NCI-H748 treated with DMSO at 0.1 percent for 48 hours (cell line): ENCODE measurements around the gene ZCRB1.
"Not testable (repeated sequence)": the region's sequence is repeated elsewhere in the genome, so short reads cannot be mapped to it uniquely, and the experiment has no call there.

Experiments used
- DNase-seq: peaks from one replicate; lab custom pipeline; 2025; lab: John Stamatoyannopoulos, UW

The ZCRB1 gene

GRCh38 chr12:42330097-42330496 lies 4.2 kb upstream of the ZCRB1 start:
- DNase-seq, result not testable (repeated sequence)

DNA sequence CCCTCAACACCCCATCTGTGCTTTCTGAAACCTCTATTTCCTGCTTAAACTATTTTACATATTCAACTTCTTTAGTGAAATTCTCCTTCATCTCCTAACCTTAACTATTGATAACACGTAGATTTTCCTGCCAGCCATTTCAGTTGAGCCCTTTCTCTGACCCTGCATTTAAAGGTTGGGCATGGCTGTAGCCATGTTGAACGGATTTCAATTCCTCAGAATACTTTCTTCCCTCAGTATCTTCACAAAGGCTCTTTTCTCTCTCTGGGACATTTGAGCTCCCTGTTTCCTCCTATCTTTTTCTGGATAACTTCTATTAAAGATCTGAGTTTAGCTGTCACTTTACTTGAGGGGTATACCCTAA lies 1.3 kb upstream of the ZCRB1 start:
- DNase-seq, result no peak

DNA sequence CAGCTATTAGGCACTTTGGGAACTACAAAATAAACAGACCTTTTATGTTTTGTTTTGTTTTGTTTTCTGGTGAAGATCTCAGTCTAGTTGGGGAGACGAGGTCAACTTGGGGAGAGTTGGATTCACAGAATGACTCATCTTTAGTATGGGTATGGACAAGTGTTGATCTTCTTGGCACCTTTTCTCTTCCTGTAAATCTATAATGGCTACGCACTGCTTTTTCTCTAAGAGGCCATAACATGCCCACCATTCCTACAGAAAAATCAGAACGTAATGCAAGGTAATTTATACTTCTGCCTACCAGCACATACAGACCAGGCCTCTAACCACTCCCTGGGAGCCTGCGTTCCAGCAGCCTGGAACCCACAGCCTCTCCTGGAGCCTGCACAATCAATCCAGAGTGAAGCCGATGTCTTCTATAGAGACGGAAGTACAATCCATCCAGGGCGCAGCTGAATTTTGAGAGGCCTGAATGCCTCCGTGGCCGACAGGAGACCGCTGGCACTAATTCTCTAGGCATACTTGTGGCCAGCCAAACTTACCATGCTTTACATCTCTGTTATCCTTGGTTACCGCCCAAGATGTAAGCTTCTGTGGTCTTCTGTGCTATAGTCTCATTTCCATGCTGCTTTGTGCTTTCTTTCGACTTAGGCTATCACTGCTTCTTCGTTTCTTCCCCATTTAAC lies 790 bp upstream of the ZCRB1 start:
- DNase-seq, result peak; percentile 16

GRCh38 chr12:42325326-42325652 lies 605 bp downstream of the ZCRB1 start:
- DNase-seq, result no peak

DNA sequence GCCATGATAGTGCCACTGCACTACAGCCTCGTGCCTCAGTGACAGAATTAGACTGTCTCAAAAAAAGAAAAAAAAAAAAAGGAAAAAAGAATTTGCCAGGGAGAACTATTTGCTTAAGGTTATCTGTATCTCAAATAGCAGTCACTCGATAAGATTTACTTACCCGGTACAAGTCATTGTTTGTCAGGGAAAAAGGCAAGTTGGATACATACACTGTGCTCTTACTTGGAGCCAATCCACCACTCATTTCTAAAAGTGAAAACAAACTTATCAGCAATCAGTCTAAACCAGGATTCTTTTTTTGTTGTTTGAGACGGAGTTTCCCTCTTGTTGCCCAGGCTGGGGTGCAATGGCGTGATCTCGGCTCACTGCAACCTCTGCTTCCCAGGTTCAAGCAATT lies 2.0 kb downstream of the ZCRB1 start:
- DNase-seq, result no peak

DNA sequence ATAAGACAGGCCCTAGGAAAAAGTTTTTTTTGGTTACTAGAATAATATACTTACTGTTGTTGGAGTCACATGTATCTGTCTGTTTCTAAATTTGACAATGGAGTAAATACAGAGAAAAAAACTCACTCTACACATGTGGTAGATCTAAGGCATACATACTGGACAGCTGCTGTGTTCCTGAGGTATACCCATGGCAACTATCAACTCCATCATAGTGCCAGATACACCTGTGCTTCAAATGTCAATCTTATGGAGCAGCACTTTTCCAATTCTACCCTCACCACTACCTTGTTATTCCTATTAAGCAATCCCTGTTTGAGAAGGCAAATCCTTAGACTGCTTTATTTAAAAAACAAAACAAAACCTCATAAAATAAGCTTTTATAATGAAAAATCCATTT lies 3.3 kb downstream of the ZCRB1 start:
- no peak for DNase-seq

DNA sequence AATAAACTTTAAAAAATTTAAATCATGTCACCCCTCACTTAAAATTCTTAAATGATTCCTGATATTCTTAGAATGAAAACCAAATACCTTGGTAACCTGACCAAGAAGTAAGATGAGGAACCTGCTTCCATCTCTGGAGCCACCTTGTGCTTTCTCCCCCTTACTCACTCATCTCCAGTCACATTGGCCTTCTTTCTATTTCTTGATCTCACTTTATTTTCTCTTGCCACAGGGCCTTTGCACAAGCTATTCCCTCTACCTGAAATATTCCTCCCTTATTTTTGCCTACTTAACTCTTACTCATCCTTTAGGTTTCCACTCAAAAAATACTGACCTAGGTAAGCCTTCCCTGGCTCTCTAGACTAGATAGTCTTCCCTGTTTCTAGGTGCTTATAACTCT lies 5.1 kb downstream of the ZCRB1 start:
- DNase-seq, result no peak

GRCh38 chr12:42315108-42315507 lies 10.8 kb downstream of the ZCRB1 start:
- no peak for DNase-seq

GRCh38 chr12:42309996-42310395 lies 15.9 kb downstream of the ZCRB1 start:
- no peak for DNase-seq

DNA sequence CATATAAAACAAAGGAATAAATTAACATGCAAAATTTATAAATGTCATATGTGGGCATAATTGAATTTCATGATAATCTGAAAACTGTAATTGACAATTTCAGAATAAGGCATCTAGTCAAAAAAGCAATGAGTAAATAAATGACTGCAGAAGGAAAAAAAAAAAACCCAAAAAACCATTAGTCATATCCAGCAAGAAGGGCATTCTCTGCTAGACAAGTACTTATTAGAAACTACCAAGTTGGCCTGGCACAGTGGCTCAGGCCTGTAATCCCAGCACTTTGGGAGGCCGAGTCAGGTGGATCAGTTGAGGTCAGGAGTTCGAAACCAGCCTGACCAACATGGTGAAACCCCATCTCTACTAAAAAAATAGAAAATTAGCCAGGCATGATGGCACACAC lies 17.5 kb downstream of the ZCRB1 start:
- DNase-seq, result no peak

GRCh38 chr12:42306297-42306696 lies 19.6 kb downstream of the ZCRB1 start:
- no peak for DNase-seq

DNA sequence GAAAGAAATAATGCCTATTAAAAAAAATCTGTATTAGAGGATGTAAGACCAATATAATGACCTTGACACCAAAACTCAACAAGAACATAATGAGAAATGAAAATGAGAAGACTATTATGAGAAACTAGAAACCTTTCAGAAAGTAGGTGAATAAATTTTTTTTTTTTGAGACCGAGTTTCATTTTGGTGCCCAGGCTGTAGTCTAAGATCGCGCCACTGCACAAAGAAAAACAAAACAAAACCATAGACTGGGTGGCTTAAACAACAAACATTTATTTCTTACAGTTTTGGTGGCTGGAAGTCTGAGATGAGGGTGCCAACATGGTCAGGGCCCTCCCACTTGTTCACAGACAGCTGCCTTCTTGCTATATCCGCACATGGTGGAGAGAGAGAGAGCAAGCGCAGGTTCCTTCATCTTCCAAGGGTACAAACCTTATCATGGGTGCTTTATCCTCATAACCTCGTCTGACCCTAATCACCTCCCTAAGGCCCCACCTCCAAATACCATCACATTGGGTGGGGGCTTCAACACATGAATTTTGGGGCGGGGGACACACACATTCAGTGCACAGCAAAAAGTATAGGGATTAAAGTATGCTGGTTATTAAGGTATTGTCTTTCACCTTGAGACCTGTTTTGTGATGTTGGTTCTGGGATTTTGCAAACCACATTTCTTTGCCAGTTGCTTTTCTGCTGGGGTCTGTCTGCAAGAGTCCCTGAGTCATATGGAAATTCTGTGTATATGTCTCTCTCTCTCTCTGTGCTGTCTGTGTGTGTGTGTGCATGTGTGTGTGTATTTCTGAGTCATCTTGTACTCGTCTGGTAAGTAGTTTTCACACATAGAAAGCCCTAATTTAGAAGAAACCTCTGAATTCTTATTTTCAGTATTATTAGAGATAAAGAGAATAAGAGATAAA lies 26.2 kb downstream of the ZCRB1 start:
- no peak for DNase-seq

GRCh38 chr12:42298887-42299286 lies 27.0 kb downstream of the ZCRB1 start:
- DNase-seq, result no peak

DNA sequence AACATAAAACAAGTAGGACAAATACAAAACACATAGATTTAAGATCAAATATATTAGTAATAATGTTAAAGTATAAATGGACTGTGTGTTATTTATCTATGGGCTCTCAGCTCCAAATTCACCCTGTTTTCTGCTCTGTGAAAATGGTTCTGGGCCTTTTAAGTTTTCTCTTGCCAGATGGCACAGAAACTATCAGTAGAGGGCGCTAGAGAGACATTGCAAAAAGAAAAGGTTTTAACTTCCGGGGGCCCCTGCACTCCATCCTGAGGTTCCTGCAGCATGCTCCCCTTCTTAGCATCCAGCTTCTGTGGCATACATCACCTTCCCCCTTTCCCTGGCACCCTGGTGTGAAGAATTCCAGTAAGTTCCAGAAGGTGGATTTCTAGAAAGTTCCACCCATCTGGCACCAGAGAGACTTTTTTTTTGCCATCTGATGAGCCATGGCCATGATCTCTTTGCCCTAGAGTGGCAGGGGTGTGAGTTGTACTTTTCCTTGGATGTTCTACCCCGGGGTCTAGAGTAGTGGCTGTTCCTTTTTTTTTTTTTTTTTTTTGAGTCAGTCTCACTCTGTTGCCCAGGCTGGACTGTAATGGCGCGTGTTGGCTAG lies 29.3 kb downstream of the ZCRB1 start:
- DNase-seq, result peak; percentile 4

DNA sequence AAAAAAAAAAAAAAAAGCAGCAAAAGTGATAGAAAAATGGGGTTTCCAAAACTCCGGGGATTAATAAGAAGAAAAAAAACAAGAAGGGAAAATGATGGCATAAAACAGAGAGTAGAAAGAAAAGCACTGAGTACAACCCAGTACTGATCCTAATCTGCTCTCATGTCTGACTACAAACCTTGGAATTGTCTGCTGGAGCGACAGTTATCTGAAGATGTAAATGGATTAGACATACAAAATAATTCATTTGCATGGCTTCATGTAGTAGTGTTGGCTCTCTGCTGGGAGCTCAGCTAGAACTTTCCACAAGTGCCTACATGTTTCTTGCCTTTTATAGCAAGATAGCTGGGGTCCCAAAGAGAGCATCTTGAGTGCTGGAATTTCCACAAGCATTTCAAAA lies 34.2 kb downstream of the ZCRB1 start:
- no peak for DNase-seq

DNA sequence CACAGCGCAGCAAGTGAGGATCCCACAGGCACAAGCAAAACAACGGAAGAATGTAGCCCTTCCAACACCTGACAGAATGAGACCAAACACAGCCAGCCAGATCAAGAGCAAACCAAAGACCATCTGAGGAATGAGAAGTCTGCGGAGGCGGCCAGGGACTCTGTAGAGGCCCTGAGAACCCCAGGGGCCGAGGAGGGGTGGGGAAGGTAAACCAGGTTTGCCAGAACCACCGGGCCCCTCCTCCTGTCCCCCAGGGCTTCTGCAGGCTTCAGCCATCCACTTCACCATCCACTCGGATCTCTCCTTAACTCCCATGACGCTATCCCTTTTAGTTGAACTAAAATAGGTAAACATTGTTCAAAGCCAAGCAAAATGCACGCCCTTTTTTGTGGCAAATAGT lies 37.4 kb downstream of the ZCRB1 start:
- DNase-seq, result no peak

- no peak for DNase-seq
Measured at GRCh38 chr12:42286741-42287140, 39.2 kb downstream of the ZCRB1 start.

DNA sequence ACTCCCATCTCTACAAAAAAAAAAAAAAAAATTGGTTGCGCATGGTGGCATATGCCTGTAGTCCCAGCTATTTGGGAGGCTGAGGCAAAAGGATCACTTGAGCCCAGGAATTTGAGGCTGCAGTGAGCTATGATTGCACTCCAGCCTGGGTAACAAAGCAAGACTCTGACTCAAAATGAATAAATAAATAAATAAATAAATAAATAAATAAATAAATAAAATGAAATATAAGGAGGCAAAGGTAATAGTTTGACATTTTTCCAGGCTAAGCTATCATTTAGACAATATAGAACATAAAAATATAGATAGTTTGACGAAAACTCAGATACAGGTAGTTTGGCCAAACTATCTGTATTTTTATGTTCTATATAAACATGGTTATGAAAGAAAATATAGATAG lies 40.5 kb downstream of the ZCRB1 start:
- DNase-seq, result no peak

GRCh38 chr12:42284876-42285275 lies 41.0 kb downstream of the ZCRB1 start:
- DNase-seq, result no peak

GRCh38 chr12:42284157-42284556 lies 41.7 kb downstream of the ZCRB1 start:
- no peak for DNase-seq

DNA sequence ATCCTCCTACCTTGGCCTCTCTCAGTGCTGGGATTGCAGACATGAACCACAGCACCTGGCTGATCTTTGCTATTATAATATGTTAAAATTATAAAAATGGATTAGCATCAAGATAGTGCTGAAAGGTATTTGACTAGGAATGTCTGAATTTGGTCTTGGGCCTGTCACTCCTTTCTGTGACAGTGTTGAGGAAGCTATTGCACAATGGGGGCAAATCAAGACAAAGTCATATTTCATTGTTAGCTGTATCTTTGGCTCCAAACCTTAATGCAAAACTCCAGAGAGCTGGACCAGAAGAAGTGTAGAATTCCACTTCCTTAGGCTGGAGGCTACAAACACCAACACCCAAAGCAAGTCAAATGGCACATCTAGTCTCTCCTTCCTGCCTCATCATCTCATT lies 42.2 kb downstream of the ZCRB1 start:
- DNase-seq, result no peak

GRCh38 chr12:42282294-42282693 lies 43.6 kb downstream of the ZCRB1 start:
- no peak for DNase-seq

DNA sequence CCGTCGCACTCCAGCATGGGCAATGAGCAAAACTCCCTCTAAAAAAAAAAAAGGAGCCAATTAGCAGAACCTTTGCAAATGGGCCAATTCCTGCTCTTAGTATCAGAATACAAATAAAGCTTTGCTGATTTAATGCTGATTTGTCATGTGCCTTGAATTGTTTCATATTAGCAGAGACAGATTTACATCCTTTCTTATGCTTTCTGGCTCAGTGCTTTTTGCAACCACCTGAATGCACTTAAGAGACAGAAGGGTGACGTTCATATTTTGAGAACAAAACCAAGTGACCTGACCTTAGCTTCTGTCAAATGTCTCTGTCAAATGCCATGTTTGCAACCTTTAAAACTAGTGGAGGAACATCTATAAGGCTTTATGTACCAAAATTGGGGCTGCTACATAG lies 44.0 kb downstream of the ZCRB1 start:
- no peak for DNase-seq
